Natural killer cell (primary cell): ENCODE results near the gene BOD1L1. TPM values are rescaled to one million over a fixed set of nuclear protein-coding genes. Genes with fewer than 3 reads are reported as not detected.

ENCODE experiments used
- ATAC-seq, 3 donors: fragments of 150-1000 bp in 2 of 3; fragments of 200-7000 bp in 1 of 3; cut with Tn5 transposase; 1 replicate in 1 of 3; 2 replicates in 2 of 3; pipeline ENCODE4 v1.10.0; 2021; ENCODE audit warnings: mild to moderate bottlenecking in 2 of 3, moderate library complexity in 2 of 3
- DNase-seq, 2 donors: peaks; one replicate each; pipeline versions ENCODE4 v3.0.0 to v3.0.0-alpha.2; 2013 to 2021; ENCODE audit warnings: mixed read lengths in 1 of 2
- H3K27ac ChIP-seq: one replicate; pipeline ENCODE4 v1.5.1; 2013; ENCODE audit warnings: mild to moderate bottlenecking, low read length
- H3K27me3 ChIP-seq: one replicate; pipeline ENCODE4 v1.6.1; 2013; ENCODE audit warnings: low read length; ENCODE audit not compliant: control insufficient read depth, insufficient read depth
- H3K36me3 ChIP-seq: one replicate; pipeline ENCODE4 v1.6.1; 2013; ENCODE audit warnings: low read length; ENCODE audit not compliant: control insufficient read depth, insufficient read depth
- H3K4me1 ChIP-seq: one replicate; pipeline ENCODE4 v1.6.1; 2013; ENCODE audit warnings: low read length; ENCODE audit not compliant: control insufficient read depth, insufficient read depth
- H3K4me3 ChIP-seq: one replicate; pipeline ENCODE4 v1.5.1; 2013; ENCODE audit warnings: low read length
- H3K9me3 ChIP-seq: one replicate; pipeline ENCODE4 v1.6.1; 2013; ENCODE audit warnings: low read length; ENCODE audit not compliant: control insufficient read depth, insufficient read depth
- H3K27ac Mint-ChIP-seq, 2 donors: one replicate each; pipeline ENCODE4 v1.8.0; 2022; ENCODE audit warnings: mild to moderate bottlenecking in 2 of 2, mixed read lengths in 2 of 2, moderate library complexity in 1 of 2
- H3K27me3 Mint-ChIP-seq, 2 donors: one replicate each; pipeline ENCODE4 v1.8.0; 2022; ENCODE audit warnings: low read depth in 2 of 2, mixed read lengths in 2 of 2
- H3K36me3 Mint-ChIP-seq: one replicate; pipeline ENCODE4 v1.8.0; 2022; ENCODE audit warnings: mixed read lengths
- H3K4me1 Mint-ChIP-seq, 2 donors: one replicate each; pipeline ENCODE4 v1.8.0; 2022; ENCODE audit warnings: mixed read lengths in 2 of 2
- H3K4me3 Mint-ChIP-seq: one replicate; pipeline ENCODE4 v1.8.0; 2022; ENCODE audit warnings: mild to moderate bottlenecking, moderate library complexity, mixed read lengths
- H3K9me3 Mint-ChIP-seq, 2 donors: one replicate each; pipeline ENCODE4 v1.8.0; 2022; ENCODE audit warnings: mixed read lengths in 2 of 2
- CTCF ChIP-seq: fragments of 200-600 bp; IDR thresholded peaks from one replicate; pipeline ENCODE4 v1.8.0; 2022; ENCODE audit warnings: antibody characterized with exemption
- WGBS: methylation state at CpG from one replicate; pipeline ENCODE4 v1.1.7; 2013; ENCODE audit warnings: missing lambda C conversion rate; ENCODE audit not compliant: insufficient coverage; 5-methylcytosine and 5-hydroxymethylcytosine counted together
- intact Hi-C: fragments of 100-400 bp; cut with micrococcal nuclease; formaldehyde crosslinking; loops from one replicate; pipeline ENCODE4 v1.14.2; 2022
- total RNA-seq, 4 donors: library from RNA; stranded (reverse); fragments of 120-200 nt in 1 of 4; gene quantifications; one replicate each; pipeline versions ENCODE4 v1.2.3 to v1.2.4, GENCODE V29; 2013 to 2022

BOD1L1 gene
- total RNA-seq, 3 donors from 2014 or later (not counting 1 experiment from before 2014, with no cell fraction given) = 62.2 to 69.1 (median 67.7) TPM

DNA sequence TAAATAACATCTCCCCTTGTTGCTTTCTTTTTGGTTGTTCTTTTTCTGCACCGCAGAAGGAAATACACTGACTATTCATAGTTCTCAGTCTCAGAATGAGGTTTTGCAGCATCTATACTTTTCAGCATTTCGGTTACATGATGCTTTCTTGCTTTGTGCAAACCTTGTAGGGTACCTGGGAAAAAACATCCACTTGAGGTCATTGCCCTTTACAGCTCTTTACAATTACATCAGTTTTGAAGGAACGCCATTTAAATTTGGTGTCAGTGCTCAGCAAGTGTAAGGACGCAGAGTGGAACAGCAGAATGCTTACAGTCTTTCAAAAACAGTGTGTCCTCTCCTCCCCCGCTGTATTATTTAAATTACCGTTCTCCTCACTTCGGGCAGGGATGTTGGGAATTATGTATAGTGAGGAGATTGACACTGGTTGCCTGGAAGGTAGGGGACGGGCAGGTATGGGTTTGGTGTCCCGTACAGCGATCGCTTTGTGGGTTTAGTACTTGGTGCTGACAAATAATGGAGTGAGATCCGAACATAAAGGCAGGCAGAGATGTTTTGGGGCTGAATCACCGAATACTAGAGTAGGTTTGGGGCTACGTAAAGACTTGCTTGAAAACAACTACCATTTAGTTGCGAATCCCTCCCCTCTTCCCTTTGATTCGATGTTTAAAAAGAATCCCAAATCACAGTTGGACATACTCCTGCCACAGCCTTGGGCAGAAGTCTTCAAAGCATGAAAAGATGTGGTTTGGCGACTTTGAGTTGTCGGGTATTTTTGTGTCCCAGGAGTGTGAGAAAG is 81.2 kb downstream of the BOD1L1 start:
- peaks cover 10% of the 10 kb centered on the region for H3K36me3 Mint-ChIP-seq
- H3K4me1 ChIP-seq = peaks cover 47% of the 10 kb centered on the region

DNA sequence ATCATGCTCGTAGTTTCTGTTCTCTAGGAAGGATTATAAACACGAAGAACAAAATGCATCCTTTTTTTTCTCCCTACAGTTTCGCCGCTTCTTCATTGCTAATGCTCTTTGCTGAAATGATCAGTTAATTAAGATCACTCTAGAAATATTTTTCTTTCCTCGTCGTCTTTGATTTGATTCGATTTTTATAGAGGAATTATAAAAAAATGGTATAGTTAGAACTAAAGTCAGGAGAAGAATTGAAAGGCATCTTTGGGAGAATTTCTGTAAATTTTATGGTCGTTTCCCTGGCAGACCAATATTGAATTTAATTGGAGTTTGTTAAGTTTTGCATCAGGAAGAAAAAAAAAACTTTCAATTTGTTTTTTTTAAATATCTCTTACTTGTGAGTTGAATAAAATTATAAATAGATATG is 82.1 kb downstream of the BOD1L1 start:
- Mint-ChIP-seq H3K9me3 (no peaks in the 10 kb centered on the region), H3K27ac (no peak overlapping the region), H3K4me1 (peaks cover 28 to 45% of the 10 kb centered on the region in 2 donors), H3K27me3 (peaks cover 55 to 64% of the 10 kb centered on the region in 2 donors), H3K4me3 (peak overlapping the region; percentile 87), H3K36me3 (peaks cover 10% of the 10 kb centered on the region)
- Histone ChIP-seq H3K4me1 (peaks cover 50% of the 10 kb centered on the region), H3K36me3 (no peaks in the 10 kb centered on the region), H3K27me3 (peaks cover 69% of the 10 kb centered on the region), H3K9me3 (peaks cover 14% of the 10 kb centered on the region), H3K27ac (no peak overlapping the region), H3K4me3 (no peak overlapping the region)
- intact Hi-C loops = loop anchor here (5.0 kb wide), 2 partner anchors 63 to 1778 kb away; partner anchors contain the start of gene RAB28
- ATAC-seq (no peak), DNase-seq (no peak)
- no peak for TF ChIP-seq CTCF
- WGBS = 19% methylated on average over 7 of the region's 8 CpGs

More for the DNA sequence above, 81.2 kb downstream of the BOD1L1 start:
- Histone ChIP-seq H3K27ac (no peak overlapping the region), H3K36me3 (no peaks in the 10 kb centered on the region), H3K27me3 (peaks cover 59% of the 10 kb centered on the region), H3K9me3 (peaks cover 10% of the 10 kb centered on the region), H3K4me3 (no peak overlapping the region)
- intact Hi-C loops = loop anchor here (5.0 kb wide), 2 partner anchors 64 to 1779 kb away; partner anchors contain the start of gene RAB28
- no peak for ATAC-seq
- no peak for TF ChIP-seq CTCF
- Mint-ChIP-seq H3K9me3 (no peaks in the 10 kb centered on the region), H3K27me3 (peaks cover 54 to 65% of the 10 kb centered on the region in 2 donors), H3K27ac (peak overlapping the region; percentile 55 to 62), H3K4me1 (peaks cover 28 to 39% of the 10 kb centered on the region in 2 donors), H3K4me3 (peak overlapping the region; percentile 90)
- DNase-seq = no peak
- 17% methylated on average over 16 of the region's 18 CpGs for WGBS

- Mint-ChIP-seq H3K27ac (no peak overlapping the region), H3K4me1 (peaks cover 28 to 45% of the 10 kb centered on the region in 2 donors), H3K9me3 (no peaks in the 10 kb centered on the region), H3K27me3 (peaks cover 56 to 61% of the 10 kb centered on the region in 2 donors), H3K36me3 (peaks cover 10% of the 10 kb centered on the region), H3K4me3 (peak overlapping the region; percentile 87)
- H3K27ac ChIP-seq = no peak overlapping the region
- 2% methylated on average over 54 of the region's 54 CpGs for WGBS
- peaks cover 74% of the 10 kb centered on the region for H3K27me3 ChIP-seq
- H3K9me3 ChIP-seq = peaks cover 17% of the 10 kb centered on the region
- intact Hi-C loops = loop anchor here (5.0 kb wide), 2 partner anchors 62 to 1777 kb away; partner anchors contain the start of gene RAB28
- no peak for TF ChIP-seq CTCF
- no peaks in the 10 kb centered on the region for H3K36me3 ChIP-seq
- no peak overlapping the region for H3K4me3 ChIP-seq
- DNase-seq (peak in 1 of 2 donors; percentile 39), ATAC-seq (peak in 2 of 3 donors; percentile 29 to 35)
- peaks cover 54% of the 10 kb centered on the region for H3K4me1 ChIP-seq
Observed at GRCh38 chr4:13544606-13545393, 82.7 kb downstream of the BOD1L1 start.
